Measurements from ENCODE around the gene CCKAR. TPM values are rescaled to one million over a fixed set of nuclear protein-coding genes. Genes with fewer than 3 reads are reported as not detected.

The CCKAR gene
- total and polyA plus RNA-seq, 10 of the 15 experiments (the other 5 are each of a cell fraction or from before 2014, with no cell fraction given) = not detected

DNA sequence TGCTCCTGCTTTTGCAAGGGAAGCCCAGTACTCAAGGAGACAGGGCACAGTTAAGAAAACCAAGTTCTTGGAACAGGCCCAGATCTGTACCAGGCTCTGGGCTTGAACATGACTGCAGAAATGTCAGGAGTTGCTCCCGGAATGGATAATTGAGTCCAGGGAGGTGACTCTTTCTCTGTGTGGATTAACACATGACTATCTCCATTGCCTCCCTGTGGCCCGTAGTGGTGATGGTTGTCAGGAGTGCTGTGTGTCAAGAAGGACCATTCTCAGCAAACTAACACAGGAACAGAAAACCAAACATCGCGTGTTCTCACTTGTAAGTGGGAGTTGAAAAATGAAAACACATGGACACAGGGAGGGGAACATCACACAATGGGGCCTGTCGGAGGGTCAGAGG is 39.9 kb downstream of the CCKAR start:
- DNase-seq (ENCODE audit: low read depth, low spot score) (no peak), FAIRE-seq (no peak), ATAC-seq (no peak)
- ChIA-PET SMC1A (ENCODE audit: uncharacterized antibody, unreplicated experiment) (no interaction called here), CTCF (interaction anchor here (1.1 kb wide), 1 partner anchor 11 kb away, joined by 4 read pairs; no protein-coding TSS in a partner anchor), POLR2A (no interaction called here), RAD21 (ENCODE audit: unreplicated experiment) (no interaction called here)
- intact Hi-C loops (cut with micrococcal nuclease; ENCODE audit: unreplicated experiment) (no loop called here), in situ Hi-C loops (cut with MboI) (no loop called here)
- Histone ChIP-seq H3K9me3 (replicated peaks; ENCODE audit: control insufficient read depth, insufficient read depth, low read length) (no peaks in the 10 kb centered on the region), H3K4me1 (ENCODE audit: control insufficient read depth, insufficient read depth, low read length) (no peaks in the 10 kb centered on the region), H3K9ac (ENCODE audit: control insufficient read depth, insufficient read depth, low read length) (no peak overlapping the region), H2AFZ (ENCODE audit: control insufficient read depth, low read depth, low read length) (no peak overlapping the region), H3K27ac (ENCODE audit: control insufficient read depth, insufficient read depth) (no peak overlapping the region), H3K27me3 (replicated peaks in 1 of 2; ENCODE audit: control insufficient read depth in 2 of 2, insufficient read depth in 2 of 2, low read length in 1 of 2) (no peaks in the 10 kb centered on the region), H3K4me3 (no peak overlapping the region), H3K79me2 (ENCODE audit: control insufficient read depth, insufficient read depth, low read length) (no peaks in the 10 kb centered on the region), H3K4me2 (ENCODE audit: control insufficient read depth, insufficient read depth) (no peak overlapping the region), H3K36me3 (ENCODE audit: control insufficient read depth in 2 of 2, insufficient read depth in 2 of 2, low read length in 1 of 2) (no peaks in the 10 kb centered on the region), H4K20me1 (ENCODE audit: control insufficient read depth, insufficient read depth) (no peaks in the 10 kb centered on the region)
- WGBS (ENCODE audit: insufficient coverage, insufficient replicate concordance, low lambda C conversion rate, missing lambda C conversion rate) = 78% methylated on average over 5 of the region's 5 CpGs
- BruUV-seq (replicated peaks) = no TSS peak
- TF ChIP-seq, protein P1, sequence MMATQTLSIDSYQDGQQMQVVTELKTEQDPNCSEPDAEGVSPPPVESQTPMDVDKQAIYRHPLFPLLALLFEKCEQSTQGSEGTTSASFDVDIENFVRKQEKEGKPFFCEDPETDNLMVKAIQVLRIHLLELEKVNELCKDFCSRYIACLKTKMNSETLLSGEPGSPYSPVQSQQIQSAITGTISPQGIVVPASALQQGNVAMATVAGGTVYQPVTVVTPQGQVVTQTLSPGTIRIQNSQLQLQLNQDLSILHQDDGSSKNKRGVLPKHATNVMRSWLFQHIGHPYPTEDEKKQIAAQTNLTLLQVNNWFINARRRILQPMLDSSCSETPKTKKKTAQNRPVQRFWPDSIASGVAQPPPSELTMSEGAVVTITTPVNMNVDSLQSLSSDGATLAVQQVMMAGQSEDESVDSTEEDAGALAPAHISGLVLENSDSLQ (IDR thresholded peaks at IDR 0.05) = no peak
- no peak for TF ChIP-seq RB1 (IDR thresholded peaks at IDR 0.05; ENCODE audit: borderline replicate concordance)
- TF ChIP-seq, protein P2, sequence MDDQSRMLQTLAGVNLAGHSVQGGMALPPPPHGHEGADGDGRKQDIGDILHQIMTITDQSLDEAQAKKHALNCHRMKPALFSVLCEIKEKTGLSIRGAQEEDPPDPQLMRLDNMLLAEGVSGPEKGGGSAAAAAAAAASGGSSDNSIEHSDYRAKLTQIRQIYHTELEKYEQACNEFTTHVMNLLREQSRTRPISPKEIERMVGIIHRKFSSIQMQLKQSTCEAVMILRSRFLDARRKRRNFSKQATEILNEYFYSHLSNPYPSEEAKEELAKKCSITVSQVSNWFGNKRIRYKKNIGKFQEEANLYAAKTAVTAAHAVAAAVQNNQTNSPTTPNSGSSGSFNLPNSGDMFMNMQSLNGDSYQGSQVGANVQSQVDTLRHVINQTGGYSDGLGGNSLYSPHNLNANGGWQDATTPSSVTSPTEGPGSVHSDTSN (IDR thresholded peaks at IDR 0.05; ENCODE audit: insufficient replicate concordance, low read depth, low read length) = no peak
- no peak for TF ChIP-seq FOS (IDR thresholded peaks at IDR 0.05; ENCODE audit: borderline replicate concordance, extremely low read depth, insufficient read length)
- TF ChIP-seq, protein P3, sequence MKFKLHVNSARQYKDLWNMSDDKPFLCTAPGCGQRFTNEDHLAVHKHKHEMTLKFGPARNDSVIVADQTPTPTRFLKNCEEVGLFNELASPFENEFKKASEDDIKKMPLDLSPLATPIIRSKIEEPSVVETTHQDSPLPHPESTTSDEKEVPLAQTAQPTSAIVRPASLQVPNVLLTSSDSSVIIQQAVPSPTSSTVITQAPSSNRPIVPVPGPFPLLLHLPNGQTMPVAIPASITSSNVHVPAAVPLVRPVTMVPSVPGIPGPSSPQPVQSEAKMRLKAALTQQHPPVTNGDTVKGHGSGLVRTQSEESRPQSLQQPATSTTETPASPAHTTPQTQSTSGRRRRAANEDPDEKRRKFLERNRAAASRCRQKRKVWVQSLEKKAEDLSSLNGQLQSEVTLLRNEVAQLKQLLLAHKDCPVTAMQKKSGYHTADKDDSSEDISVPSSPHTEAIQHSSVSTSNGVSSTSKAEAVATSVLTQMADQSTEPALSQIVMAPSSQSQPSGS (IDR thresholded peaks at IDR 0.05; ENCODE audit: low read length) = no peak
- TF ChIP-seq, protein P4, sequence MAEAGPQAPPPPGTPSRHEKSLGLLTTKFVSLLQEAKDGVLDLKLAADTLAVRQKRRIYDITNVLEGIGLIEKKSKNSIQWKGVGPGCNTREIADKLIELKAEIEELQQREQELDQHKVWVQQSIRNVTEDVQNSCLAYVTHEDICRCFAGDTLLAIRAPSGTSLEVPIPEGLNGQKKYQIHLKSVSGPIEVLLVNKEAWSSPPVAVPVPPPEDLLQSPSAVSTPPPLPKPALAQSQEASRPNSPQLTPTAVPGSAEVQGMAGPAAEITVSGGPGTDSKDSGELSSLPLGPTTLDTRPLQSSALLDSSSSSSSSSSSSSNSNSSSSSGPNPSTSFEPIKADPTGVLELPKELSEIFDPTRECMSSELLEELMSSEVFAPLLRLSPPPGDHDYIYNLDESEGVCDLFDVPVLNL (IDR thresholded peaks at IDR 0.05; ENCODE audit: low read depth, low read length) = no peak
- no peak for TF ChIP-seq KDM1A (IDR thresholded peaks at IDR 0.05; ENCODE audit: borderline replicate concordance)
- TF ChIP-seq, protein P5, sequence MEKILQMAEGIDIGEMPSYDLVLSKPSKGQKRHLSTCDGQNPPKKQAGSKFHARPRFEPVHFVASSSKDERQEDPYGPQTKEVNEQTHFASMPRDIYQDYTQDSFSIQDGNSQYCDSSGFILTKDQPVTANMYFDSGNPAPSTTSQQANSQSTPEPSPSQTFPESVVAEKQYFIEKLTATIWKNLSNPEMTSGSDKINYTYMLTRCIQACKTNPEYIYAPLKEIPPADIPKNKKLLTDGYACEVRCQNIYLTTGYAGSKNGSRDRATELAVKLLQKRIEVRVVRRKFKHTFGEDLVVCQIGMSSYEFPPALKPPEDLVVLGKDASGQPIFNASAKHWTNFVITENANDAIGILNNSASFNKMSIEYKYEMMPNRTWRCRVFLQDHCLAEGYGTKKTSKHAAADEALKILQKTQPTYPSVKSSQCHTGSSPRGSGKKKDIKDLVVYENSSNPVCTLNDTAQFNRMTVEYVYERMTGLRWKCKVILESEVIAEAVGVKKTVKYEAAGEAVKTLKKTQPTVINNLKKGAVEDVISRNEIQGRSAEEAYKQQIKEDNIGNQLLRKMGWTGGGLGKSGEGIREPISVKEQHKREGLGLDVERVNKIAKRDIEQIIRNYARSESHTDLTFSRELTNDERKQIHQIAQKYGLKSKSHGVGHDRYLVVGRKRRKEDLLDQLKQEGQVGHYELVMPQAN (conservative IDR thresholded peaks at IDR 0.05) = no peak
- TF ChIP-seq, protein P6, sequence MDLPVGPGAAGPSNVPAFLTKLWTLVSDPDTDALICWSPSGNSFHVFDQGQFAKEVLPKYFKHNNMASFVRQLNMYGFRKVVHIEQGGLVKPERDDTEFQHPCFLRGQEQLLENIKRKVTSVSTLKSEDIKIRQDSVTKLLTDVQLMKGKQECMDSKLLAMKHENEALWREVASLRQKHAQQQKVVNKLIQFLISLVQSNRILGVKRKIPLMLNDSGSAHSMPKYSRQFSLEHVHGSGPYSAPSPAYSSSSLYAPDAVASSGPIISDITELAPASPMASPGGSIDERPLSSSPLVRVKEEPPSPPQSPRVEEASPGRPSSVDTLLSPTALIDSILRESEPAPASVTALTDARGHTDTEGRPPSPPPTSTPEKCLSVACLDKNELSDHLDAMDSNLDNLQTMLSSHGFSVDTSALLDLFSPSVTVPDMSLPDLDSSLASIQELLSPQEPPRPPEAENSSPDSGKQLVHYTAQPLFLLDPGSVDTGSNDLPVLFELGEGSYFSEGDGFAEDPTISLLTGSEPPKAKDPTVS (IDR thresholded peaks at IDR 0.05; ENCODE audit: low read depth, low read length) = no peak

Data from GM12878 (cell line).